Adipocyte (in vitro differentiated cells): ENCODE data around the gene PARVB.

ENCODE experiments used
- DNase-seq: peaks from one replicate; pipeline ENCODE4 v3.0.0-alpha.2; 2015; ENCODE audit warnings: low read depth
- H3K27me3 ChIP-seq: replicated peaks from 2 replicates; pipeline ENCODE4 v1.7.0; 2013; ENCODE audit warnings: mild to moderate bottlenecking, low read length, moderate library complexity; ENCODE audit not compliant: control insufficient read depth, insufficient read depth
- H3K36me3 ChIP-seq: 2 replicates; pipeline ENCODE4 v1.7.0; 2013; ENCODE audit warnings: low read length, mild to moderate bottlenecking, moderate library complexity; ENCODE audit not compliant: control insufficient read depth, insufficient read depth, severe bottlenecking
- H3K4me1 ChIP-seq: 2 replicates; pipeline ENCODE4 v1.7.0; 2013; ENCODE audit warnings: mild to moderate bottlenecking, low read length, moderate library complexity; ENCODE audit not compliant: control insufficient read depth, insufficient read depth
- H3K4me3 ChIP-seq: 2 replicates; pipeline ENCODE4 v1.7.0; 2013; ENCODE audit warnings: mild to moderate bottlenecking, low read length, moderate library complexity
- H3K9ac ChIP-seq: 2 replicates; pipeline ENCODE4 v1.7.0; 2013; ENCODE audit warnings: mild to moderate bottlenecking, low read length, moderate library complexity
- H3K9me3 ChIP-seq: 2 replicates; pipeline ENCODE4 v1.7.0; 2013; ENCODE audit warnings: mild to moderate bottlenecking, low read length, moderate library complexity; ENCODE audit not compliant: control insufficient read depth

PARVB gene

GRCh38 chr22:44157916-44158618, 134.0 kb downstream of the PARVB start:
- DNase-seq = no peak
- Histone ChIP-seq H3K9ac (no peak overlapping the region), H3K4me1 (peaks cover 13% of the 10 kb centered on the region), H3K4me3 (no peak overlapping the region), H3K27me3 (no peaks in the 10 kb centered on the region), H3K36me3 (peaks cover 16% of the 10 kb centered on the region), H3K9me3 (no peaks in the 10 kb centered on the region)

GRCh38 chr22:44158816-44159215, 134.7 kb downstream of the PARVB start:
- no peak for DNase-seq
- H3K4me1 ChIP-seq = peaks cover 13% of the 10 kb centered on the region
- H3K9ac ChIP-seq = no peak overlapping the region
- no peaks in the 10 kb centered on the region for H3K9me3 ChIP-seq
- H3K36me3 ChIP-seq = peaks cover 16% of the 10 kb centered on the region
- no peak overlapping the region for H3K4me3 ChIP-seq
- H3K27me3 ChIP-seq = no peaks in the 10 kb centered on the region

DNA sequence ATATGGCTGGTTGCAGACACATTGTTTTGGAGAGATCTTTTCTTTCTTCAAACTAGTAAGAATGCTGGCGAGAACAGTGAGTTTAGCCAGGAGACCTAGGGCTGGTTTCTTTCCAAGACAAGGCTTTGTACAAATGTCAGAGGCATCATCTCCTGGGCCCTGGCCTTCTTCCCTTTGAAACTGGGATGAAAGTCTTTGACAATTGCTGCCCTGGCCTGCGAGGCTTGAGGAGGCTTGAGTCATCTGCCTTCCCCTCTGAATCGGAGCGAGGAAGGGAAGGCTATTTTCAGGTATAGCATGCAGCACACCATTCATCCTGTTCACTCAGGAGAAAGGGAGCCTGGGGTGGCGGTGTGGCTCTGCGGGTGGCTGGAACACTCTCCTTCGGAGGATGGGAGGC, 135.1 kb downstream of the PARVB start:
- Histone ChIP-seq H3K27me3 (no peaks in the 10 kb centered on the region), H3K9me3 (no peaks in the 10 kb centered on the region), H3K4me3 (no peak overlapping the region), H3K4me1 (peaks cover 13% of the 10 kb centered on the region), H3K36me3 (peaks cover 16% of the 10 kb centered on the region), H3K9ac (no peak overlapping the region)
- peak; percentile 24 for DNase-seq

DNA sequence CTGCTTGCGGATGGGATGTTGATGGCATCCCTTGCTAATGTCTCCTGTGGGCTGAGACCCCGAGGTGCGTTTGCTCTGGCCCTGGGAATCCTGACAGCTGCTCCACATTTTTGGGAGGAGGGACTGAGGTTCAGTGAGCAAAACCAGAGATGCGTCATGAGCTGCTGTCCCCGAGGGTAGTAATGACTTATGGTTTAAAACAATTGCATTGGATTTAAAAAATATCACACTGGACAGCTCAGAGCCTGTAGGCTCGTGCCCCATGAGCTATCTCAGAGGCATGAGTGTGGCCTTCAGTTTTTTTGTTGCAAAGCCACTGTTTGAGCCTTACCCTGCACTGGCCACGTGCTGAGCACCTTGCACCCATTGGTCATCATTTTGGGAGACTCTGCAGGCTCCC, 135.7 kb downstream of the PARVB start:
- Histone ChIP-seq H3K4me1 (peaks cover 13% of the 10 kb centered on the region), H3K27me3 (no peaks in the 10 kb centered on the region), H3K9me3 (no peaks in the 10 kb centered on the region), H3K9ac (no peak overlapping the region), H3K4me3 (no peak overlapping the region), H3K36me3 (peaks cover 16% of the 10 kb centered on the region)
- DNase-seq = peak; percentile 41

DNA sequence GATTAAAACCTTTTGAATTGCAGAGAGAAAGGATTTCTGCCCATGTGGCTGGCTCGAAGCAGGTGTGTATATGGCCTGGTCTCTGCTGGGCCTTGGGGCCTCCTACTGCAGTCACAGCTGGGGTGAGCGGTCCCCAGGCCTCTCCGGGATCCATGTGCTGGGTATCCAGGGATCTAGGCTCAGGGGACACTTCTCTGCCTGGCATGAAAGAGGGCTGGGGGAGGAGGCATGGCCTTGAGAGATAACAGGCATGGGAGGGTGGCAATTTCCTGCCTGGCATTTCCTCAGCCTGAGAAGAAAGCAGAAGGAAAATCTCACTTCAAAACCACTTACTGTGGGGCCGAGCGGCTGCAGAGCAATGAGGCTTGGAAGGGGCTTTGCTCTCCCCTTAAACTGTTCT, 136.3 kb downstream of the PARVB start:
- Histone ChIP-seq H3K9me3 (no peaks in the 10 kb centered on the region), H3K4me1 (peaks cover 13% of the 10 kb centered on the region), H3K4me3 (no peak overlapping the region), H3K36me3 (peaks cover 16% of the 10 kb centered on the region), H3K27me3 (no peaks in the 10 kb centered on the region), H3K9ac (no peak overlapping the region)
- no peak for DNase-seq

DNA sequence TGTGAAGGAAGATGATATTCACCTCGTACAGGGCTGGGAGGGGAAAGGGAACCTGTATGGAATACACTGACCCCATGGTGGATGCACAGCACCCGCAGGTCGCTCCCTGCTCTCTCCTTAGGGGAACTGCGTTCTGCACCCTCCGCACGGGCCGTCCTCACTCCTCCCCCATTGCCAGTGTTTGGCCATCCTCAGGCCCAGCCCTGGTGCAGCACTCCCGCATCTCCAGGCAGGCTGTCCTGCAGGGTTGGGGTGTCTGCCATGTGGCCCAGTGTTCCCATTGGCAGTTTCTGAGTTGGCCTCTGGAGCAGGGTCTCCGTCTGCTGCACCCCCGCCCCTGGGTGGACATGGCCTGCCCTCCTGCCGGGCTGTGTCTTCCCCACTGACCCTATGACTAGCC, 137.6 kb downstream of the PARVB start:
- H3K27me3 ChIP-seq = no peaks in the 10 kb centered on the region
- no peak overlapping the region for H3K9ac ChIP-seq
- H3K9me3 ChIP-seq = no peaks in the 10 kb centered on the region
- peaks cover 13% of the 10 kb centered on the region for H3K4me1 ChIP-seq
- H3K36me3 ChIP-seq = peaks cover 16% of the 10 kb centered on the region
- no peak overlapping the region for H3K4me3 ChIP-seq
- DNase-seq = no peak

DNA sequence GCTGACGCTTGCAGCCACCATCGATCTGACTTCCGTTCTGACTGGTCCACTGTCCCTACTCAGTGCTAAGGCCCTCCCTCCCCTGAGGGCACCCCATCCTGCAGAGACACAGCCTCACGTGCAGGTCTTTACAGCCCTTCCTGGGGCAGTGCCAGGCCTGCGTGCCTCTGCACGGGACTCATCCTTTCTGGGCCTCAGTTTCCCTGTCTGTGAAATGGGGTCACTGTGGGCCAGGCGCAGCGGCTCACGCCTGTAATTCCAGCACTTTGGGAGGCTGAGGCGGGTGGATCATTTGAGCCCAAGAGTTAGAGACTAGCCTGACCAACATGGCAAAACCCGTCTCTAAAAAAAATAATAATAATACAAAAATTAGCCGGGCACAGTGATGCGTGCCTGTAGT, 138.9 kb downstream of the PARVB start:
- H3K9me3 ChIP-seq = no peaks in the 10 kb centered on the region

DNA sequence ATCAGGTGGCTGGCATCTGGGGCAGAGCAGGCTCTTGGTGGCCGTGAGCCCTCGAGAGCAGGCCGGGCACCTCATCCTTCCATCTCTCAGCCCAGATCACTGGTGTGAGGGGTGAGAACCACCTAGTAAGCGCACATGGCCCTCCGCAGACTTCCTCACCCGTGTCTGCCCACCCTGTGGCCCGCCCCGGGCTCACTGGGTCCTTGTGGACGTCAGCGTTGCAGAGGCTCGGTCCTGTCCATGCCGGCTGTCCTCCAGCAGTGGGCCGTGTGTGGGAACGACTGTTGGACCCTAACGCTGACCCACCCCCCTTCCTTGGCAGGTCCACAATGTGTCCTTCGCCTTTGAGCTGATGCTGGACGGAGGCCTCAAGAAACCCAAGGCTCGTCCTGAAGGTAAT, 139.4 kb downstream of the PARVB start:
- Histone ChIP-seq H3K9me3 (no peaks in the 10 kb centered on the region), H3K9ac (no peak overlapping the region), H3K4me1 (peaks cover 11% of the 10 kb centered on the region), H3K36me3 (peaks cover 12% of the 10 kb centered on the region), H3K27me3 (no peaks in the 10 kb centered on the region), H3K4me3 (no peak overlapping the region)
- DNase-seq = no peak

More for the DNA sequence above, 138.9 kb downstream of the PARVB start:
- H3K27me3 ChIP-seq = no peaks in the 10 kb centered on the region
- no peak overlapping the region for H3K9ac ChIP-seq
- H3K36me3 ChIP-seq = peaks cover 12% of the 10 kb centered on the region
- H3K4me1 ChIP-seq = peaks cover 13% of the 10 kb centered on the region
- no peak for DNase-seq
- H3K4me3 ChIP-seq = no peak overlapping the region

- H3K9me3 ChIP-seq = no peaks in the 10 kb centered on the region
- H3K4me3 ChIP-seq = no peak overlapping the region
- no peak for DNase-seq
- no peaks in the 10 kb centered on the region for H3K27me3 ChIP-seq
- H3K36me3 ChIP-seq = peaks cover 12% of the 10 kb centered on the region
- no peak overlapping the region for H3K9ac ChIP-seq
- peaks cover 8% of the 10 kb centered on the region for H3K4me1 ChIP-seq
Observed at GRCh38 chr22:44164031-44164430, 139.9 kb downstream of the PARVB start.

DNA sequence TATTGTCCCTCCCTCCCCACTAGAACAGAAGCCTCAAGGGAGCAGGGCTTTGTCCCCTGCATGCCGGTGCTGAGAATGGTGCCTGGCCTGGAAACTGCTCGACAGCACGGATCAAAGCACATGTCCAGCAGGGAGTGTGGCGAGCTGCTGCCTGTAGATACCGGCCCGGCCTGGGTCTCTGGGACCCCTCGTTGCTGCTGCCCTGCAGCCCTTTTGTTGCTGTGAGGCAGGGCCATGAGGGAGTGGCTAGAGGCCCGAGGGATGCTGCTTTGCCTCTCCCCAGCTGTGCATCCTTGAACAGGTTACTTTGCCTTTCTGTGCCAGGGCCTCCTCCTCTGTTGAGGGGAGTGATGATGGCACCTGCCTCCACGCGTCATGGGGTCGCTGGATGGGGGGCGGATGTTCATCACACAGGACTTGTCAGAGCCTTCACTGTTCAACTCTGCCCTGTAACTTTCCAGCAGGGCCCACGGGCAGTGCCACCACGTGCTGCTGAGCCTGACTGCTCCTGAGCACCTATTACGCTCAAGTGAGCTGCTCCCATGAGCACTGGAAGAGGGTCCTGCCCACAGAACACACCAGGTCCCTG, 141.3 kb downstream of the PARVB start:
- Histone ChIP-seq H3K27me3 (no peaks in the 10 kb centered on the region), H3K36me3 (peaks cover 8% of the 10 kb centered on the region), H3K4me3 (no peak overlapping the region), H3K4me1 (no peaks in the 10 kb centered on the region), H3K9ac (no peak overlapping the region), H3K9me3 (no peaks in the 10 kb centered on the region)
- DNase-seq = no peak

GRCh38 chr22:44166498-44167276, 142.6 kb downstream of the PARVB start:
- Histone ChIP-seq H3K4me3 (no peak overlapping the region), H3K9me3 (no peaks in the 10 kb centered on the region), H3K36me3 (peaks cover 4% of the 10 kb centered on the region), H3K9ac (no peak overlapping the region), H3K4me1 (no peaks in the 10 kb centered on the region), H3K27me3 (no peaks in the 10 kb centered on the region)
- no peak for DNase-seq
